NCI-H2081 treated with DMSO at 0.1 percent for 48 hours (cell line): ENCODE data around the gene GRM5.
A peak's percentile ranks its signal among the peaks of the same experiment; 100 is the strongest.
"Not testable (repeated sequence)": the region's sequence is repeated elsewhere in the genome, so short reads cannot be mapped to it uniquely, and the experiment has no call there.

Experiments used
- DNase-seq: peaks from one replicate; lab custom pipeline; 2025; lab: John Stamatoyannopoulos, UW

The GRM5 gene

GRCh38 chr11:88489030-88489429 is 576.8 kb downstream of the GRM5 start:
- DNase-seq, result no peak

DNA sequence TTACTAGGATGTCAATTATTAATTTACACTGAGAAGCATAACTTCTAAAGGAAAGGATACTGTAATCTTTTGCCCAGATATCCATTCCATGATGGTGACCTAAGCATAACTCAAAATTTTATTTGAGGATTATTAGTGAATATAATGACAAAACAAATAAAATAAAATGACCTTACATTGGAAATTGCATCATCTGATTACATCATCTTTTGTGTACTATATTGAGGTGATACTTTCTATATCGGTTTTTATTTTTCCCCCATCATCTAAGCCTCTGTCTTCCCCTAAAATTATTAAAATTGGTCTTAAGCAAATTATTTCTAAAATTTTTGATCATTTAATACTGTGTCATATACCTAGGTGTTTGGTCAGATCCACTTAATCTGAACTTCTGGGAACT is 578.1 kb downstream of the GRM5 start:
- no peak for DNase-seq

DNA sequence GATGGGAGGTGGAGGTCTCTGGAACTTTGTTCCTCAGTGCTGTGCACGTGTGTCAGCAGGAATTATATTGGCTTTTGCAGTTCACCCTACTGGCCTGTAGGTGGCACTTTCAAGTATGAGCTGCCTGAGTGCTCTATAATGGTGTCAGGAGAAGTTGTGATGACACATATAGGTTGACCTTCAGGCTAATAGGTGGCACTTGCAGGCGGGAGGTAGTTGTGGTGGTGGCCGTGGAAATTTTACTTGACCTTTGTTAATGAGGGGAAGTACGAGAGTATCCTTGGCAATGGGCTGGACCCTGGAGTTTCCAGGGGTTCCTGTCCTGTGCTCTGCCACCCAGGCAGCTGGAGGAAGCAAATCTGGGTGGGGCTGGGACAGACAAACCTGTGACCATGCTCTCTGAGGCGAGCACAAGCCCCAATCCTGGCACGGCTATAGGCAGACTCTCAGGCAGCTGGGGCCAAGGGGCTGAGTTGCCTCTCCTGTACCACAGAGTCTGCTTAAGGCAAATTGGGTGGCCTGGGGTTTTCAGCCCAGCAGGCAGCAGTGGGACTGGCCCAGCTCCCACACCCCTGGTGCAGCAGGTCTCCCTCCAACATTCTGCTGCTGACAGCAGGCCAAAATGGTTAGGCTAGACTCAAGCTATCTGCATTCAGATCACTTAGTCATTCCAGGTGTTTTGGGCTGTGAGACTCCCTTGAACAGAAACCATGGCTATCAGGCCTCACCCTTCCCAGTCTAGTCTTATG is 580.7 kb downstream of the GRM5 start:
- DNase-seq, result no peak

DNA sequence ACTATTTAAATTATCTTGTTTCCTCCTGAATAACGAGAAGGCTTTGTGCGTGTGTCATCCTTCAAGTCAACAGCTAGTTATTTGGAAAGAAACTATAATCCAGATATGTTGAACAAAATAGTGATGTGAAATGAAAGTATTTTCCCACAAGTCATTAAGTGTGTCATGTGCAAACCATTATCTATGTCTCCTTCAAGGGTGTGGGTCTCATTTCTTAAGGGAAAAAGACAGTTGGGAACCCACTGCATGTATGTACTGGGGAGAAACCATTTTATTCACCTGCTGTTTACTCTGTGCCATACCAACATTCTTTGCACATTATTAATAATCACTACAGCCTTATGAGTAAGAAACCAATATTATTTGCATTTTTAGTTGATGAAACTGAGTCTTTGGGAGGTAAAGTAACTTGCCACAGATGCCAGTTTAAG is 582.9 kb downstream of the GRM5 start:
- no peak for DNase-seq

DNA sequence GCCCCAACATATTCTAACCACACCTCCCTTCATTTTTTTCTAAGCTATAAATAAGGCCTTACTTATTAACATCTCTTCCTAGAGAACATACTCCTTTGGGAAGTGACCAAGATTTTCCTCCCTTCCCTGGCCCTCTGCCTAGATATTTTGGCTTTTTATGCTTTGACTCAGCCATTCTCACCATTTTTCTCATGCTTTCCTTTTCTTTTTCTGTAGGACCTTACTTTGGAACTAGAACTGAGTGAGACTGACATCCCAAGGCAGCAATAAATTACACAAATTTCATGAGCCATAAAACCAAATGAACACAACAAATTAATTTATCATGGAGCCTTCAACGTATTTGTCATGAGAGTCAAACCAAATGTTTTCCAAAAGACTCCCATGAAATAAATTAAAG is 585.6 kb downstream of the GRM5 start:
- DNase-seq, result no peak

DNA sequence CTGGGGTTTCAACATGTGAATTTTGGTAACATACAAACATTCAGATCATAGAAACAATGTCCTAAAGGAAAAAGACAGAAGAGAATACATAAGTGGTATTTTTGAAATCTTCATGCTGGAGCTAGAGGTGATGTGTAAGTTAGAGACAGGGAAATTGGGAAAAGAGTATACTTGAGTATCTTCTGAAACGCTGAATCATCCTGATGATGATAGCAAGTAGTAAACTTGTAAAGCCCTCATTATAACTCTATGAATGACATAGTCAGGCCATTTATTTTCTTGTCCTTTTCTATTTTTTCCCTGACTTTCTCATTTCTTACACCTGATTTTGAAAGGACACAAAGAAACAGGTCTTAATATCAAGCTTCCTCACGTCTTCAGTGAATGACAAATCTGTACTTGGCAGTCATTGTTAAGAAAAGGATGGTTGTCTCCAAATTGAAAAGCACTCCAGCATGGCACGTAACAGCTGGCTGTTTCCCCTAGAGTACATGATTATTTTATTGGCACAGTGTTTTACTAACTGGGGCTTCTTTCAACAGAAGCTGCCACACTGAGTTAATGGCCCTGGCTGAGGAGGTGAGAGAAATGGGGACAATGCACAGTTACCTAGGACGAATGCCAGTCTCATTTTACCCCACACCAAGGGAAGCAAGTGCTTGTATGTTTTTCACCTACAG is 587.5 kb downstream of the GRM5 start:
- peak; percentile 75 for DNase-seq

DNA sequence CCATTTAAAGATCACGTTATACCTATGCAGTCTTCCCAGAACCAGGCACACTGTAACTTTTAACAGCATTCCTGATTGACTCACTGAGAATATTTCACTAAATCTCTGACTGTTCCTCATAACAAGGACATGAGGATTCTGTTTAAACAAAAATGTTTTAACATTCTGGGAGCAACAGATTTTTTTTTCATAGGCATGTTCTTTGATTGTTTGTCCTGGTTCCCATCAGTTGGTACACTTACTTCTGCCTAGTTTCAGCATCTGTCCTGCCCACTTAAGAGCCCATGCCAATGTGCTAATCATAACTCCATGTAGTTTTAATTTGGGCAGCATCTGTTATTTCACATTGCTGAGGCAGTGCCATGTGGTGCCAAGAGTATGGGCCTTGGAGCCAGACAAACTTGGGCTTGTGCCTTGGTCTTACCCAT is 589.8 kb downstream of the GRM5 start:
- no peak for DNase-seq

DNA sequence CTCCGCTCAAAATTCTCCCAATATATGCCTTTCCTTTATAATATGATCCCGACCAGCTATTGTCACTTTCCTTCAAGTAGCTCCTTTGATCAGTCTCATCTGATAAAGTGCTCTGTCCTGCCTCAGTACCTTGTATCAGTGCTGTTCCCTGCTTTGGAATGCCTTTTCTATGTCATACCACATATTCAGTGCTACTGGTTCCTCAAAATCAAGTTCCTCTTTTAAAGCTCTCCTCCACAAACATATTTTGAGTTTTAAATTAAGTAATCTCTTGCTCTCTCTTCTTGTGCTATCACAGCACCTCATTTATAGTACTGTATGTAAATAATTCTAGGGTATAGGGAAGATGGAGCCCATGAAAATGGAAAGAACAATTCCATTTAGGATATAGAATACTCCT is 591.1 kb downstream of the GRM5 start:
- DNase-seq, result no peak

GRCh38 chr11:88469561-88470225 is 596.1 kb downstream of the GRM5 start:
- no peak for DNase-seq

GRCh38 chr11:88464528-88464927 is 601.3 kb downstream of the GRM5 start:
- no peak for DNase-seq

GRCh38 chr11:88463301-88463700 is 602.5 kb downstream of the GRM5 start:
- not testable (repeated sequence) for DNase-seq

GRCh38 chr11:88458047-88458446 is 607.7 kb downstream of the GRM5 start:
- not testable (repeated sequence) for DNase-seq

- DNase-seq, result no peak
Observed at GRCh38 chr11:88455974-88456373, 609.8 kb downstream of the GRM5 start.

DNA sequence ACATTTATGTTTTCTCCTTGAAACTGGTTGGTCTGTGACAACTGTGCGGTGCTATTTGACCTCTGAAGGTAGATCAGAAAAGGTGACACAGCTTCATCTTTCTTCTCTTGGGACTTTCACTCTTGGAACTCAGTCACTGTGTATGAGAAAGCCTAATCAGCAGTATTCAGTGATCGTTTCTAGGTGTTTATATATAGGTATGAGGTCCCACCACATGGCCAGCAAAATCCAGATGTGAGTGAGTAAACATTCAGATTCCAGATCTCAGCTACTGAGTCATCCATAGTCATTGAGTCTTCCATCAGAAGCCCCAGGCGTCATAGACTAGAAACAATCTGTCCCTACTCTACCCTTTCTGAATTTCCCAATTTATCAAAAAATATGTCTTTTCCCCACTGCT is 610.9 kb downstream of the GRM5 start:
- DNase-seq, result no peak
